Activated CD4-positive, alpha-beta T cell treated with anti-CD3 and anti-CD28 coated beads for 48 hours (primary cell): ENCODE measurements around the gene ITGA8.
"Not testable (repeated sequence)": the region's sequence is repeated elsewhere in the genome, so short reads cannot be mapped to it uniquely, and the experiment has no call there.

Source experiments
- DNase-seq: peaks from one replicate; pipeline ENCODE4 v3.0.0-alpha.2; 2020

The ITGA8 gene

GRCh38 chr10:15545884-15546283 lies 173.8 kb downstream of the ITGA8 start:
- no peak for DNase-seq

- DNase-seq = no peak
Measured at GRCh38 chr10:15545266-15545665, 174.5 kb downstream of the ITGA8 start.

GRCh38 chr10:15543994-15544393 lies 175.7 kb downstream of the ITGA8 start:
- no peak for DNase-seq

- no peak for DNase-seq
Measured at GRCh38 chr10:15542817-15543216, 176.9 kb downstream of the ITGA8 start.

- DNase-seq = no peak
Measured at GRCh38 chr10:15541376-15541775, 178.3 kb downstream of the ITGA8 start.

GRCh38 chr10:15540727-15541126 lies 179.0 kb downstream of the ITGA8 start:
- no peak for DNase-seq

- DNase-seq = no peak
Measured at GRCh38 chr10:15539262-15539661, 180.5 kb downstream of the ITGA8 start.

- not testable (repeated sequence) for DNase-seq
Measured at GRCh38 chr10:15534928-15535538, 184.7 kb downstream of the ITGA8 start.

- DNase-seq = no peak
Measured at GRCh38 chr10:15531927-15532722, 187.6 kb downstream of the ITGA8 start.

- no peak for DNase-seq
Measured at GRCh38 chr10:15528859-15529239, 190.9 kb downstream of the ITGA8 start.

GRCh38 chr10:15526754-15527153 lies 193.0 kb downstream of the ITGA8 start:
- DNase-seq = no peak

GRCh38 chr10:15521328-15521903 lies 198.3 kb downstream of the ITGA8 start:
- no peak for DNase-seq

GRCh38 chr10:15518250-15518649 lies 201.5 kb downstream of the ITGA8 start:
- no peak for DNase-seq

GRCh38 chr10:15516256-15517085 lies 203.3 kb downstream of the ITGA8 start:
- DNase-seq = no peak

- DNase-seq = no peak
Measured at GRCh38 chr10:15515202-15515601, 204.5 kb downstream of the ITGA8 start.

GRCh38 chr10:15510963-15511362 lies 208.8 kb downstream of the ITGA8 start:
- no peak for DNase-seq

- no peak for DNase-seq
Measured at GRCh38 chr10:15505329-15505728, 214.4 kb downstream of the ITGA8 start.

GRCh38 chr10:15504101-15504840 lies 215.5 kb downstream of the ITGA8 start:
- peak; percentile 4 for DNase-seq

- no peak for DNase-seq
Measured at GRCh38 chr10:15494850-15495506, 224.7 kb downstream of the ITGA8 start.

GRCh38 chr10:15491856-15492642 lies 227.7 kb downstream of the ITGA8 start:
- DNase-seq = no peak

- DNase-seq = no peak
Measured at GRCh38 chr10:15489431-15489830, 230.3 kb downstream of the ITGA8 start.
